ENCODE measurements around the gene PTPRN2.

The PTPRN2 gene

GRCh38 chr7:158581440-158582088, 6.1 kb downstream of the PTPRN2 start:
- no peak overlapping the region for H3K4me3 Mint-ChIP-seq
- no peak overlapping the region for H3K27ac Mint-ChIP-seq
- H3K4me1 Mint-ChIP-seq, result no peaks in the 10 kb centered on the region
- no peak for DNase-seq
- H3K9me3 Mint-ChIP-seq, result peaks cover 39% of the 10 kb centered on the region
- H3K36me3 Mint-ChIP-seq (ENCODE audit: low read depth), result no peaks in the 10 kb centered on the region
- peaks cover 54% of the 10 kb centered on the region for H3K27me3 Mint-ChIP-seq (ENCODE audit: low read depth, poor library complexity)
- TF ChIP-seq, protein P1, sequence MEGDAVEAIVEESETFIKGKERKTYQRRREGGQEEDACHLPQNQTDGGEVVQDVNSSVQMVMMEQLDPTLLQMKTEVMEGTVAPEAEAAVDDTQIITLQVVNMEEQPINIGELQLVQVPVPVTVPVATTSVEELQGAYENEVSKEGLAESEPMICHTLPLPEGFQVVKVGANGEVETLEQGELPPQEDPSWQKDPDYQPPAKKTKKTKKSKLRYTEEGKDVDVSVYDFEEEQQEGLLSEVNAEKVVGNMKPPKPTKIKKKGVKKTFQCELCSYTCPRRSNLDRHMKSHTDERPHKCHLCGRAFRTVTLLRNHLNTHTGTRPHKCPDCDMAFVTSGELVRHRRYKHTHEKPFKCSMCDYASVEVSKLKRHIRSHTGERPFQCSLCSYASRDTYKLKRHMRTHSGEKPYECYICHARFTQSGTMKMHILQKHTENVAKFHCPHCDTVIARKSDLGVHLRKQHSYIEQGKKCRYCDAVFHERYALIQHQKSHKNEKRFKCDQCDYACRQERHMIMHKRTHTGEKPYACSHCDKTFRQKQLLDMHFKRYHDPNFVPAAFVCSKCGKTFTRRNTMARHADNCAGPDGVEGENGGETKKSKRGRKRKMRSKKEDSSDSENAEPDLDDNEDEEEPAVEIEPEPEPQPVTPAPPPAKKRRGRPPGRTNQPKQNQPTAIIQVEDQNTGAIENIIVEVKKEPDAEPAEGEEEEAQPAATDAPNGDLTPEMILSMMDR (IDR thresholded peaks at IDR 0.05), result no peak

GRCh38 chr7:158579662-158580646, 7.7 kb downstream of the PTPRN2 start:
- no peaks in the 10 kb centered on the region for H3K36me3 Mint-ChIP-seq (ENCODE audit: low read depth)
- H3K27me3 Mint-ChIP-seq (ENCODE audit: low read depth, poor library complexity), result peaks cover 38% of the 10 kb centered on the region
- no peaks in the 10 kb centered on the region for H3K4me1 Mint-ChIP-seq
- peaks cover 39% of the 10 kb centered on the region for H3K9me3 Mint-ChIP-seq
- TF ChIP-seq, protein P1 (IDR thresholded peaks at IDR 0.05), result no peak
- no peak overlapping the region for H3K27ac Mint-ChIP-seq
- no peak for DNase-seq
- H3K4me3 Mint-ChIP-seq, result no peak overlapping the region

- no peak overlapping the region for H3K27ac Mint-ChIP-seq
- H3K4me3 Mint-ChIP-seq, result no peak overlapping the region
- peaks cover 24% of the 10 kb centered on the region for H3K9me3 Mint-ChIP-seq
- no peaks in the 10 kb centered on the region for H3K4me1 Mint-ChIP-seq
- TF ChIP-seq, protein P1 (IDR thresholded peaks at IDR 0.05), result no peak
- H3K27me3 Mint-ChIP-seq (ENCODE audit: low read depth, poor library complexity), result peaks cover 21% of the 10 kb centered on the region
- H3K36me3 Mint-ChIP-seq (ENCODE audit: low read depth), result no peaks in the 10 kb centered on the region
- DNase-seq, result no peak
These were observed 11.4 kb downstream of the PTPRN2 start for GRCh38 chr7:158576050-158576762.

- H3K36me3 Mint-ChIP-seq (ENCODE audit: low read depth), result no peaks in the 10 kb centered on the region
- peaks cover 24% of the 10 kb centered on the region for H3K27me3 Mint-ChIP-seq (ENCODE audit: low read depth, poor library complexity)
- H3K4me1 Mint-ChIP-seq, result no peaks in the 10 kb centered on the region
- DNase-seq, result no peak
- peaks cover 7% of the 10 kb centered on the region for H3K9me3 Mint-ChIP-seq
- H3K27ac Mint-ChIP-seq, result no peak overlapping the region
- no peak overlapping the region for H3K4me3 Mint-ChIP-seq
- TF ChIP-seq, protein P1 (IDR thresholded peaks at IDR 0.05), result no peak
These were observed 13.2 kb downstream of the PTPRN2 start for GRCh38 chr7:158574308-158575036.

- Mint-ChIP-seq H3K27me3 (ENCODE audit: low read depth, poor library complexity) (peaks cover 34% of the 10 kb centered on the region), H3K4me1 (no peaks in the 10 kb centered on the region), H3K36me3 (ENCODE audit: low read depth) (no peaks in the 10 kb centered on the region), H3K4me3 (no peak overlapping the region), H3K27ac (no peak overlapping the region), H3K9me3 (peaks cover 3% of the 10 kb centered on the region)
- no peak for DNase-seq
- TF ChIP-seq, protein P1 (IDR thresholded peaks at IDR 0.05), result no peak
These were observed 14.3 kb downstream of the PTPRN2 start for GRCh38 chr7:158573310-158573709.

All from nephron progenitor cell (in vitro differentiated cells).